ENCODE measurements around the gene ZBTB16.

The ZBTB16 gene

DNA sequence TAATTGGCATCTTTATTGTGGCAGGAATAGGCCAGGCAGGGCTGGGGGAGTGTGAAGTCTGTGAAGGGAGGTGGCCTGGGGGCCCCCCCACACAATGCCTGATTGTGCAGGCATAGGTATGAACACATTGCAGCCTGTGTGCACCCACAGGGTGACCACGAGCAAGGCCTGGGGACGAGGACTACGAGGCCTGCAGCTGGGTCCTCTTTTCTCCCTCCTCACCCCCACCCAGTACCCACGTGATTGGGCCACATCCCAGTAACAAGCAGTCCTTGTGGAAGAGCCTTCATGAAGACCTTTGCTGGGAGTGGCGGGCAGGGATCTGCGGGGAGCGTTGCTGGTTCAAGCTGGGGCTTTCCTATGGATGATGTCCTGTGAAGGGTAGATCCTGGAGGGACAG is 29.3 kb downstream of the ZBTB16 start:
- in situ Hi-C loops (cut with MboI; ENCODE audit: low pct_unique_long_range_greater_than_20kb, low sequenced_read_pairs, unreplicated experiment): no loop called here
- TF ChIP-seq CTCF (IDR thresholded peaks at IDR 0.05; ENCODE audit: extremely low read depth, insufficient read depth, missing control alignments): no peak
- DNase-seq (ENCODE audit: low spot score): no peak

GRCh38 chr11:114089748-114090147 is 30.2 kb downstream of the ZBTB16 start:
- DNase-seq (ENCODE audit: low spot score): no peak
- TF ChIP-seq CTCF (IDR thresholded peaks at IDR 0.05; ENCODE audit: extremely low read depth, insufficient read depth, missing control alignments): no peak
- in situ Hi-C loops (cut with MboI; ENCODE audit: low pct_unique_long_range_greater_than_20kb, low sequenced_read_pairs, unreplicated experiment): no loop called here

DNA sequence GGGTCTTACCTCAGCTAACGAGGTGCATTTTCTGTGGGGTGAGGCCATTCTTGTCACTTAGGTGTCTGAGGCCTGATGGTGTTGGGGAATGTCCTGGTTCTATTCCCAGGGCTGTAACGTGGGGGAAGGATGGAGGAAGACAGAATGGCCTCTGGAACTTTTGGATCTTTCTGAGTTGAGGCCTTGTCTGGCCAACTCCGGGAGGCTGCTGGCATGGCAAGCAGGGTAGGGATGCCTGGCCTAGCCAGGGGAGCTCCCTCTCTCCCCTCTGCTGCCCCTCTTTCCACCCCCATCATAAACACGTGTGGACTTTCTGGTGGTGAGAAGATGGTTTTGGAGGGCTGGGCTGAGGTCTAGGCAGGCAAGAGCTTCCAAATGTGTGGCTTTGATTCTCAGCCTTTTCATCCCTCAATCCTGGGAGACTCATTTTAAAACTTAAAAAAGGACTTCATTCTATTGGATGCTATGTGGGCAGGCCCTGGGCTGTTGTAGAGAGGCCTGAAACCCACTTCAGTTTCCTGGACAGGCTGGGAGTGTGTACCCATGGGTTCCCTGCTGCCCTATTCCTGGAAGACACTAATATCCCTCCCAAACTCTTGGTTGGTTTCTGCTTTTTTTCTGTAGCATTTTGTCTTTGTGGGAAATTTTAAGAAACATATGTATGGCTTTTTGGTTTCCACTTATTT is 30.9 kb downstream of the ZBTB16 start:
- in situ Hi-C loops (cut with MboI; ENCODE audit: low pct_unique_long_range_greater_than_20kb, low sequenced_read_pairs, unreplicated experiment): no loop called here
- no peak for DNase-seq (ENCODE audit: low spot score)
- no peak for TF ChIP-seq CTCF (IDR thresholded peaks at IDR 0.05; ENCODE audit: extremely low read depth, insufficient read depth, missing control alignments)

DNA sequence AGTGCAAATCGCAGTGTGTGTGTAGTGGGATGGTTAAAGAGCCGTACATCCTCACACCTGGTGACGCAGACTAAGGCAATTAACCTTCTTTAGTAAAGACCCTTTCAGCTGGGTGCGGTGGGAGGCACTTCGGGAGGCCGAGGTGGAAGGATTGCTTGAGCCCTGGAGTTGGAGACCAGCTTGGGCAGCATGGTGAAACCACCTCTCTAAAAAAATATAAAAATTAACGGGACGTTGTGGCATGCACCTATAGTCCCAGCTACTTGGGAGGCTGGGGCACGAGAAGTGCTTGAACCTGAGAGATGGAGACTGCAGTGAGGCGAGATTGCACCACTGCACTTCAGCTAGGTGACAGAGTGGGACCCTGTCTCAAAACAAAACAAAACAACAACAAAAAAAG is 31.5 kb downstream of the ZBTB16 start:
- TF ChIP-seq CTCF (IDR thresholded peaks at IDR 0.05; ENCODE audit: extremely low read depth, insufficient read depth, missing control alignments): no peak
- in situ Hi-C loops (cut with MboI; ENCODE audit: low pct_unique_long_range_greater_than_20kb, low sequenced_read_pairs, unreplicated experiment): no loop called here
- no peak for DNase-seq (ENCODE audit: low spot score)

- in situ Hi-C loops (cut with MboI; ENCODE audit: low pct_unique_long_range_greater_than_20kb, low sequenced_read_pairs, unreplicated experiment): no loop called here
- no peak for TF ChIP-seq CTCF (IDR thresholded peaks at IDR 0.05; ENCODE audit: extremely low read depth, insufficient read depth, missing control alignments)
- DNase-seq (ENCODE audit: low spot score): no peak
Measured at GRCh38 chr11:114091516-114092397, 32.2 kb downstream of the ZBTB16 start.

GRCh38 chr11:114092478-114092877 is 33.0 kb downstream of the ZBTB16 start:
- in situ Hi-C loops (cut with MboI; ENCODE audit: low pct_unique_long_range_greater_than_20kb, low sequenced_read_pairs, unreplicated experiment): no loop called here
- no peak for TF ChIP-seq CTCF (IDR thresholded peaks at IDR 0.05; ENCODE audit: extremely low read depth, insufficient read depth, missing control alignments)
- DNase-seq (ENCODE audit: low spot score): no peak
